Measurements from ENCODE around the gene CHIA.

Gene CHIA

DNA sequence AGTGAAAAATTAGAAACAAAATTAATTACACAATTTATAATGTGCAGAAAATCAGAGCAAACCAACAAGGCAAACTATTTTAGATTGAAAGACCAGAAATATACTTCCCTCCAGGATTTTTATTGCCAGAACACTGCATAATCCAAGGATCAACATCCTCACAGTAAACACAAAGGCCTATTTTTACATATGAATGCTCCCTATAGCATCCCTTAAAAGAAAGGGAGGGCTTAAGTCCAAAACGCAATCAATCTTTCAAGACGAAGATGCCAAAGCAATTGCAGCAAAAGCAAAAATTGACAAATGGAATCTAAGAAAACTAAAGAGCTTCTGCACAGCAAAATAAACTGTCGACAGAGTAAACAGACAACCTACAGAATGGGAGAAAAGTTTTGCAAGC is 18.6 kb upstream of the CHIA start:
- TF ChIP-seq POLR2AphosphoS5 (IDR thresholded peaks at IDR 0.05; ENCODE audit: low read depth) (no peak), SPI1 (IDR thresholded peaks at IDR 0.05; ENCODE audit: borderline replicate concordance, low read depth) (no peak), CTCF (IDR thresholded peaks at IDR 0.05; ENCODE audit: insufficient read depth, low read length) (no peak), GABPA (IDR thresholded peaks at IDR 0.05; ENCODE audit: low read depth) (no peak), REST (IDR thresholded peaks at IDR 0.05; ENCODE audit: insufficient replicate concordance, low read depth) (no peak)

DNA sequence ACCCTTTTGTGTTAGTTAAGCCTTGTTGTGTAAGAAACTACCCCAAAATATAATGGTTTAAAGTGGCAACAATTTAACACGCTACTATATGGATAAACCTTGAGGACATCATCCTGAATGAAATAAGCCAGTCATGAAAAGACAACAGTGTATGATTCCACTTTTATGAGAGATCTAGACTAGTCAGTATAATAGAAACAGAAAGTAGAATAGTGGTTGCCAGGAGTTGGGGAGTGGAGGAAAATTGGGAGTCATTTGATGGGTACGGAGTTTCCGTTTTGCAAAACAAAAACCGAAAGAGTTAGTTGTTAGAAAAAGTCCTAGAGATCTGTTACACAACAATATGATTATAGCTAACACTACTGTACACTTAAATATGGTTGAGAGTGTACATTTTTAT is 16.0 kb upstream of the CHIA start:
- DNase-seq (ENCODE audit: low read depth in 1 of 2, low spot score in 1 of 2): no peak
- Histone ChIP-seq H3K27me3 (ENCODE audit: insufficient read depth, poor library complexity, severe bottlenecking) (peaks cover 4% of the 10 kb centered on the region), H3K27ac (replicated peaks) (no peak overlapping the region), H3K4me3 (replicated peaks; ENCODE audit: insufficient read depth, low read length) (no peak overlapping the region)
- TF ChIP-seq SPI1 (IDR thresholded peaks at IDR 0.05; ENCODE audit: borderline replicate concordance, low read depth) (no peak), REST (IDR thresholded peaks at IDR 0.05; ENCODE audit: insufficient replicate concordance, low read depth) (no peak), GABPA (IDR thresholded peaks at IDR 0.05; ENCODE audit: low read depth) (no peak), POLR2AphosphoS5 (IDR thresholded peaks at IDR 0.05; ENCODE audit: low read depth) (no peak), CTCF (IDR thresholded peaks at IDR 0.05; ENCODE audit: insufficient read depth, low read length) (no peak)

More for the DNA sequence above, 18.6 kb upstream of the CHIA start:
- H3K27ac ChIP-seq (replicated peaks): no peak overlapping the region
- peaks cover 2% of the 10 kb centered on the region for H3K27me3 ChIP-seq (ENCODE audit: insufficient read depth, poor library complexity, severe bottlenecking)
- H3K4me3 ChIP-seq (replicated peaks; ENCODE audit: insufficient read depth, low read length): no peak overlapping the region
- no peak for DNase-seq (ENCODE audit: low read depth in 1 of 2, low spot score in 1 of 2)

- TF ChIP-seq POLR2AphosphoS5 (IDR thresholded peaks at IDR 0.05; ENCODE audit: low read depth) (no peak), SPI1 (IDR thresholded peaks at IDR 0.05; ENCODE audit: borderline replicate concordance, low read depth) (no peak), GABPA (IDR thresholded peaks at IDR 0.05; ENCODE audit: low read depth) (no peak), REST (IDR thresholded peaks at IDR 0.05; ENCODE audit: insufficient replicate concordance, low read depth) (no peak), CTCF (IDR thresholded peaks at IDR 0.05; ENCODE audit: insufficient read depth, low read length) (no peak)
- no peak for DNase-seq (ENCODE audit: low read depth in 1 of 2, low spot score in 1 of 2)
- Histone ChIP-seq H3K27ac (replicated peaks) (no peak overlapping the region), H3K27me3 (ENCODE audit: insufficient read depth, poor library complexity, severe bottlenecking) (peaks cover 4% of the 10 kb centered on the region), H3K4me3 (replicated peaks; ENCODE audit: insufficient read depth, low read length) (no peak overlapping the region)
Observed at GRCh38 chr1:111275079-111275478, 15.6 kb upstream of the CHIA start.

Data from HL-60 (cell line).